ENCODE results near the gene PKD2.

Gene PKD2

GRCh38 chr4:87967193-87967592 is 40.2 kb upstream of the PKD2 start:
- peak overlapping the region in 1 of 3 experiments; percentile 37 for H3K27ac Mint-ChIP-seq
- TF ChIP-seq CTCF (IDR thresholded peaks at IDR 0.05; ENCODE audit: unreplicated experiment in 3 of 3), result no peak

GRCh38 chr4:87970121-87970520 is 37.3 kb upstream of the PKD2 start:
- Mint-ChIP-seq H3K36me3 (ENCODE audit: low read depth) (no peaks in the 10 kb centered on the region), H3K9me3 (no peaks in the 10 kb centered on the region), H3K4me1 (peaks cover 19% of the 10 kb centered on the region), H3K4me3 (no peak overlapping the region), H3K27me3 (ENCODE audit: low read depth) (no peaks in the 10 kb centered on the region), H3K27ac (peak overlapping the region; percentile 37 to 73 (median 63))
- no peak for TF ChIP-seq CTCF (IDR thresholded peaks at IDR 0.05; ENCODE audit: unreplicated experiment in 3 of 3)

More at GRCh38 chr4:87967193-87967592, 40.2 kb upstream of the PKD2 start:
- Mint-ChIP-seq H3K9me3 (no peaks in the 10 kb centered on the region), H3K27me3 (ENCODE audit: low read depth) (no peaks in the 10 kb centered on the region), H3K4me3 (no peak overlapping the region), H3K36me3 (ENCODE audit: low read depth) (no peaks in the 10 kb centered on the region), H3K4me1 (peaks cover 5% of the 10 kb centered on the region)

GRCh38 chr4:87971866-87972265 is 35.6 kb upstream of the PKD2 start:
- Mint-ChIP-seq H3K36me3 (ENCODE audit: low read depth) (no peaks in the 10 kb centered on the region), H3K27ac (no peak overlapping the region), H3K9me3 (no peaks in the 10 kb centered on the region), H3K27me3 (ENCODE audit: low read depth) (peaks cover 7% of the 10 kb centered on the region), H3K4me3 (no peak overlapping the region), H3K4me1 (peaks cover 24% of the 10 kb centered on the region)
- TF ChIP-seq CTCF (IDR thresholded peaks at IDR 0.05; ENCODE audit: unreplicated experiment in 3 of 3), result no peak

GRCh38 chr4:87973283-87974169 is 33.9 kb upstream of the PKD2 start:
- Mint-ChIP-seq H3K4me3 (peak overlapping the region in 1 of 3 experiments; percentile 53), H3K9me3 (no peaks in the 10 kb centered on the region), H3K4me1 (peaks cover 24% of the 10 kb centered on the region), H3K27ac (peak overlapping the region; percentile 9 to 68 (median 45)), H3K36me3 (ENCODE audit: low read depth) (no peaks in the 10 kb centered on the region), H3K27me3 (ENCODE audit: low read depth) (peaks cover 7% of the 10 kb centered on the region)
- TF ChIP-seq CTCF (IDR thresholded peaks at IDR 0.05; ENCODE audit: unreplicated experiment in 3 of 3), result peak; percentile 80 to 90 (median 85)

- Mint-ChIP-seq H3K27me3 (ENCODE audit: low read depth) (peaks cover 7% of the 10 kb centered on the region), H3K27ac (peak overlapping the region; percentile 56 to 82 (median 58)), H3K9me3 (no peaks in the 10 kb centered on the region), H3K36me3 (ENCODE audit: low read depth) (no peaks in the 10 kb centered on the region), H3K4me3 (peak overlapping the region; percentile 72 to 76 (median 76)), H3K4me1 (peaks cover 24% of the 10 kb centered on the region)
- no peak for TF ChIP-seq CTCF (IDR thresholded peaks at IDR 0.05; ENCODE audit: unreplicated experiment in 3 of 3)
Observed at GRCh38 chr4:87974856-87975462, 32.5 kb upstream of the PKD2 start.
